ENCODE measurements around the gene CCNH.

Gene CCNH

GRCh38 chr5:87354496-87354895 lies 58.2 kb downstream of the CCNH start:
- no peak for DNase-seq

DNA sequence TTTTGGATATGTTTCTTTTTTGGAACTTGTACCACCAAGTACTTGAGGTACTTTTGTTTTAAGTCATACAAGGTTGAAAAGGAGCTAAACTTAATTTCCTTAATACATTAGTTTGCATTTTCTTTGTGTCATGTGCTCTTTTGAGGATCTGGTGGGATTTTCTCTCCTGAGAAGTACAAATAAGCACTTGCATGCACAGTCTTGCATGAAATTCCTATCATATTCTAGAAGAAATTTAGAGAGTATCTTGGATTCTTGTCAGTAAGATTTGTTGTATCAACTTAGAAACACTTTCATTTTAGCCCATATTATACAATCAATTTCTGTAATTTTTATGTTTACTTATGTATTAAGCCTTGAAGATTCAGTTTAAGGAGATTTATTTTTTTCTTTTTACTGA lies 64.9 kb downstream of the CCNH start:
- no peak for DNase-seq

DNA sequence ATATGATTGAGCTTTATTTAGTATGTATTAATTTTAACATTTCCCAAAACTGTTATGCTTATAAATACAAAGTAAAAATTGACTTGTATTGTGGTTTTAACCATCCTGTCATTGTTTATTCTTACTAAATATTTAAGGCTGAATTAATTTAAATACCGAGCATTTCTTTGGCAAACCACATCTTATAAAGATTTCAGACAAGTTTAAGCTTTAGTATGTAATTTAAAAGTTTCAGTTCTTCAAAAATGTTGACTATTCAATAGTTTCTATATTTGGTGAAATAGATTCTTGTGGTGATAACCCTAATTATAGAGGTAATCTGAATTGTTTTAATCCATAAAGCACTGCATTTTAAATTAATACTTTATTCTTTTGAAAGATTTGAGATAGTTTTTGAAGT lies 65.5 kb downstream of the CCNH start:
- no peak for DNase-seq

Measured in 8988T (cell line).